ENCODE results near the gene TRIO.

- no peak for TF ChIP-seq POLR2AphosphoS5 (IDR thresholded peaks at IDR 0.05; ENCODE audit: borderline replicate concordance, low read depth, low read length)
- no peak for TF ChIP-seq FOXP2 (optimal IDR thresholded peaks at IDR 0.05; ENCODE audit: control extremely low read depth, extremely low read length, insufficient read depth)
- TF ChIP-seq EZH2 (IDR thresholded peaks at IDR 0.05), result no peak
These were observed 329.9 kb downstream of the TRIO start for GRCh38 chr5:14472986-14473567.
